Measurements from ENCODE around the gene PRIMPOL. TPM values are rescaled to one million over a fixed set of nuclear protein-coding genes. Genes with fewer than 3 reads are reported as not detected.

The PRIMPOL gene
- total RNA-seq, 2 donors from 2014 or later: 4.6 to 15.0 TPM

GRCh38 chr4:184647266-184648053, 2.1 kb upstream of the PRIMPOL start:
- no peak for TF ChIP-seq CTCF (IDR thresholded peaks at IDR 0.05)
- no peak for TF ChIP-seq POLR2A (IDR thresholded peaks at IDR 0.05)
- ATAC-seq (no peak), DNase-seq (no peak)
- no peaks in the 10 kb centered on the region for H3K9me3 ChIP-seq
- WGBS, 2 donors: 38 to 41% methylated on average over 7 of the region's 7 CpGs
- H3K27ac ChIP-seq: peak overlapping the region; percentile 81 to 98 (median 95)
- intact Hi-C loops (cut with DNase I): no loop called here
- H3K27me3 ChIP-seq: no peaks in the 10 kb centered on the region
- H3K36me3 ChIP-seq (replicated peaks in 1 of 2; ENCODE audit: insufficient read depth in 1 of 2, low read depth in 2 of 2): no peaks in the 10 kb centered on the region
- H3K4me1 ChIP-seq: peaks cover 37% of the 10 kb centered on the region
- peak overlapping the region in 1 of 2 donors; percentile 62 for H3K4me3 ChIP-seq

GRCh38 chr4:184648054-184648312, 1.6 kb upstream of the PRIMPOL start:
- DNase-seq (no peak), ATAC-seq (no peak)
- H3K36me3 ChIP-seq (replicated peaks in 1 of 2; ENCODE audit: insufficient read depth in 1 of 2, low read depth in 2 of 2): no peaks in the 10 kb centered on the region
- no peaks in the 10 kb centered on the region for H3K27me3 ChIP-seq
- intact Hi-C loops (cut with DNase I): no loop called here
- no peaks in the 10 kb centered on the region for H3K9me3 ChIP-seq
- peaks cover 37% of the 10 kb centered on the region for H3K4me1 ChIP-seq
- peak overlapping the region; percentile 81 to 98 (median 95) for H3K27ac ChIP-seq
- TF ChIP-seq POLR2A (IDR thresholded peaks at IDR 0.05) (no peak), CTCF (IDR thresholded peaks at IDR 0.05) (no peak)
- WGBS, 2 donors: 1% methylated on average over 6 of the region's 6 CpGs
- peak overlapping the region in 1 of 2 donors; percentile 62 for H3K4me3 ChIP-seq

GRCh38 chr4:184648313-184649025, 1.1 kb upstream of the PRIMPOL start:
- no peak for TF ChIP-seq POLR2A (IDR thresholded peaks at IDR 0.05)
- peak in 1 of 7 experiments; percentile 9 for TF ChIP-seq CTCF (IDR thresholded peaks at IDR 0.05)
- DNase-seq (peak; percentile 71 to 74 (median 72)), ATAC-seq (peak; percentile 51)
- Histone ChIP-seq H3K27me3 (no peaks in the 10 kb centered on the region), H3K9me3 (no peaks in the 10 kb centered on the region), H3K36me3 (replicated peaks in 1 of 2; ENCODE audit: insufficient read depth in 1 of 2, low read depth in 2 of 2) (no peaks in the 10 kb centered on the region), H3K4me3 (peak overlapping the region; percentile 62 to 88), H3K27ac (peak overlapping the region; percentile 81 to 98 (median 95)), H3K4me1 (peaks cover 37% of the 10 kb centered on the region)
- intact Hi-C loops (cut with DNase I): no loop called here
- WGBS, 2 donors: 0% methylated on average over 16 to 52 of the region's 52 CpGs

- no peaks in the 10 kb centered on the region for H3K27me3 ChIP-seq
- peak overlapping the region in 1 of 2 donors; percentile 53 for H3K4me3 ChIP-seq
- H3K9me3 ChIP-seq: no peaks in the 10 kb centered on the region
- H3K36me3 ChIP-seq (replicated peaks in 1 of 2; ENCODE audit: insufficient read depth in 1 of 2, low read depth in 2 of 2): no peaks in the 10 kb centered on the region
- DNase-seq (peak in 3 of 4 donors; percentile 20 to 30 (median 24)), ATAC-seq (no peak)
- peaks cover 37% of the 10 kb centered on the region for H3K4me1 ChIP-seq
- intact Hi-C loops (cut with DNase I): no loop called here
- H3K27ac ChIP-seq: peak overlapping the region; percentile 59 to 98 (median 95)
- TF ChIP-seq POLR2A (IDR thresholded peaks at IDR 0.05) (no peak), CTCF (IDR thresholded peaks at IDR 0.05) (no peak)
- 29 to 33% methylated on average over 21 of the region's 21 CpGs for WGBS, 2 donors
These were observed 675 bp downstream of the PRIMPOL start for GRCh38 chr4:184649971-184650855.
